Stimulated activated CD4-positive, alpha-beta T cell treated with anti-CD3 and anti-CD28 coated beads, Interleukin-1b, Interleukin-23, amount 100 ng/mL, for 1 hour (primary cell): Measurements from ENCODE around the gene EBP.
"Not testable (repeated sequence)": the region's sequence is repeated elsewhere in the genome, so short reads cannot be mapped to it uniquely, and the experiment has no call there.

Experiments
- DNase-seq, 2 donors: peaks; one replicate each; pipeline ENCODE4 v3.0.0-alpha.2; 2020; ENCODE audit warnings: low read depth in 2 of 2

The EBP gene

GRCh38 chrX:48493890-48494364 is 27.7 kb upstream of the EBP start:
- no peak for DNase-seq

GRCh38 chrX:48496660-48497059 is 24.9 kb upstream of the EBP start:
- no peak for DNase-seq

- DNase-seq, result no peak
Measured at GRCh38 chrX:48497871-48498270, 23.7 kb upstream of the EBP start.

- no peak for DNase-seq
Measured at GRCh38 chrX:48498374-48498809, 23.2 kb upstream of the EBP start.

- no peak for DNase-seq
Measured at GRCh38 chrX:48504261-48504660, 17.3 kb upstream of the EBP start.

GRCh38 chrX:48505481-48505880 is 16.1 kb upstream of the EBP start:
- DNase-seq, result no peak

- DNase-seq, result no peak
Measured at GRCh38 chrX:48507246-48507645, 14.4 kb upstream of the EBP start.

GRCh38 chrX:48508400-48509244 is 13.0 kb upstream of the EBP start, which contains the start of gene PORCN:
Gene PORCN, plus strand, starts transcription at chrX:48508992. Its CDS starts 829 bp downstream, at chrX:48509821.
- peak; percentile 49 to 67 for DNase-seq

- no peak for DNase-seq
Measured at GRCh38 chrX:48509245-48509590, 12.4 kb upstream of the EBP start.

GRCh38 chrX:48509619-48510018 is 12.0 kb upstream of the EBP start:
- DNase-seq, result no peak

GRCh38 chrX:48511560-48511959 is 10.0 kb upstream of the EBP start:
- DNase-seq, result no peak

GRCh38 chrX:48512371-48512935 is 9.2 kb upstream of the EBP start:
- no peak for DNase-seq

- no peak for DNase-seq
Measured at GRCh38 chrX:48513670-48514069, 7.9 kb upstream of the EBP start.

- DNase-seq, result no peak
Measured at GRCh38 chrX:48514126-48514806, 7.3 kb upstream of the EBP start.

GRCh38 chrX:48514868-48515460 is 6.6 kb upstream of the EBP start:
- no peak for DNase-seq

- no peak for DNase-seq
Measured at GRCh38 chrX:48515842-48516241, 5.8 kb upstream of the EBP start.

- DNase-seq, result no peak
Measured at GRCh38 chrX:48516285-48516684, 5.3 kb upstream of the EBP start.

- DNase-seq, result no peak
Measured at GRCh38 chrX:48516987-48517386, 4.6 kb upstream of the EBP start.

- not testable (repeated sequence) for DNase-seq
Measured at GRCh38 chrX:48519481-48519880, 2.1 kb upstream of the EBP start.

- no peak for DNase-seq
Measured at GRCh38 chrX:48520455-48520854, 1.2 kb upstream of the EBP start.

- DNase-seq, result no peak
Measured at GRCh38 chrX:48520976-48521352, 644 bp upstream of the EBP start.

GRCh38 chrX:48522291-48522690 is 683 bp downstream of the EBP start:
- no peak for DNase-seq
